ENCODE results near the gene ZNF575.

ZNF575 gene

DNA sequence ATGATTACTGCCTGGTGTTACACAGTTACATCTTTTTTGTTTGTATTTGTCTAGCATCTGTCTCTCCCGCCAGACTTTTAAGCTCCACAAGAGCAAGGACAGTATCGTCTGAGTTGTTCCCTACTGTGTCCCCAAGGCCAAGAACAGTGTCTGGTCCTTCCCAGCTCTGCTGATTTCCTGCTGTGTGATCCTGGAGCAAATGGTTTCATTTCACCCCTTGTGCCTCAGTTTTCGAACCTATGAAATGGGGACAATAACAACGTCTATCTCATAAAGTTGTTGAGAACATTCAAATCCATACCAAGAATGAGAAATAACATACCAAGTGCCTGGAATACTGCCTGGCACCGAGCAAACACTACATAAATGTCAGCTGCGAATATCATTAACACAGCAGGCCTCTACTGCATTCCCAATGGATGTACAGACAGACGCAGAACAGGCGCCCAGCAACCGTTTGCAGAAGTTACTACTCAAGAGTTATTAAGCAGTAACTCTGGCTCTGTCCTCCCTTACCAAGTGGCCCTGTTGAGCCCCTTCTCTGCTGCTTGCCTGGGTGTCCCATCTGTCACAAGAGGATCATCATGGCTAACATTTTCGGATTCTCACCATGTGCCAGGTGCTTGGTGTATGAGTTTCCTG is 30.9 kb downstream of the ZNF575 start:
- Histone ChIP-seq H3K9ac (no peak overlapping the region), H3K9me3 (ENCODE audit: control insufficient read depth, low read length) (no peaks in the 10 kb centered on the region), H3K27me3 (ENCODE audit: control insufficient read depth, insufficient read depth, low read length) (no peaks in the 10 kb centered on the region), H3K4me3 (ENCODE audit: low read depth, low read length) (no peak overlapping the region), H3K4me1 (no peaks in the 10 kb centered on the region), H3K27ac (no peak overlapping the region), H2AFZ (no peak overlapping the region), H3K79me2 (peaks cover 44% of the 10 kb centered on the region), H3K36me3 (ENCODE audit: control insufficient read depth, insufficient read depth, low read length) (no peaks in the 10 kb centered on the region), H3K4me2 (ENCODE audit: low read length) (no peak overlapping the region)
- TF ChIP-seq, protein P1, sequence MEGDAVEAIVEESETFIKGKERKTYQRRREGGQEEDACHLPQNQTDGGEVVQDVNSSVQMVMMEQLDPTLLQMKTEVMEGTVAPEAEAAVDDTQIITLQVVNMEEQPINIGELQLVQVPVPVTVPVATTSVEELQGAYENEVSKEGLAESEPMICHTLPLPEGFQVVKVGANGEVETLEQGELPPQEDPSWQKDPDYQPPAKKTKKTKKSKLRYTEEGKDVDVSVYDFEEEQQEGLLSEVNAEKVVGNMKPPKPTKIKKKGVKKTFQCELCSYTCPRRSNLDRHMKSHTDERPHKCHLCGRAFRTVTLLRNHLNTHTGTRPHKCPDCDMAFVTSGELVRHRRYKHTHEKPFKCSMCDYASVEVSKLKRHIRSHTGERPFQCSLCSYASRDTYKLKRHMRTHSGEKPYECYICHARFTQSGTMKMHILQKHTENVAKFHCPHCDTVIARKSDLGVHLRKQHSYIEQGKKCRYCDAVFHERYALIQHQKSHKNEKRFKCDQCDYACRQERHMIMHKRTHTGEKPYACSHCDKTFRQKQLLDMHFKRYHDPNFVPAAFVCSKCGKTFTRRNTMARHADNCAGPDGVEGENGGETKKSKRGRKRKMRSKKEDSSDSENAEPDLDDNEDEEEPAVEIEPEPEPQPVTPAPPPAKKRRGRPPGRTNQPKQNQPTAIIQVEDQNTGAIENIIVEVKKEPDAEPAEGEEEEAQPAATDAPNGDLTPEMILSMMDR (IDR thresholded peaks at IDR 0.05) = no peak

- Histone ChIP-seq H3K4me2 (ENCODE audit: low read length) (no peak overlapping the region), H3K4me1 (no peaks in the 10 kb centered on the region), H3K4me3 (ENCODE audit: low read depth, low read length) (no peak overlapping the region), H3K79me2 (peaks cover 49% of the 10 kb centered on the region), H2AFZ (no peak overlapping the region), H3K9ac (no peak overlapping the region), H3K9me3 (ENCODE audit: control insufficient read depth, low read length) (no peaks in the 10 kb centered on the region), H3K27me3 (ENCODE audit: control insufficient read depth, insufficient read depth, low read length) (no peaks in the 10 kb centered on the region), H3K36me3 (ENCODE audit: control insufficient read depth, insufficient read depth, low read length) (no peaks in the 10 kb centered on the region), H3K27ac (no peak overlapping the region)
- TF ChIP-seq, protein P1 (IDR thresholded peaks at IDR 0.05) = no peak
Observed at GRCh38 chr19:43564800-43565199, 31.8 kb downstream of the ZNF575 start.

DNA sequence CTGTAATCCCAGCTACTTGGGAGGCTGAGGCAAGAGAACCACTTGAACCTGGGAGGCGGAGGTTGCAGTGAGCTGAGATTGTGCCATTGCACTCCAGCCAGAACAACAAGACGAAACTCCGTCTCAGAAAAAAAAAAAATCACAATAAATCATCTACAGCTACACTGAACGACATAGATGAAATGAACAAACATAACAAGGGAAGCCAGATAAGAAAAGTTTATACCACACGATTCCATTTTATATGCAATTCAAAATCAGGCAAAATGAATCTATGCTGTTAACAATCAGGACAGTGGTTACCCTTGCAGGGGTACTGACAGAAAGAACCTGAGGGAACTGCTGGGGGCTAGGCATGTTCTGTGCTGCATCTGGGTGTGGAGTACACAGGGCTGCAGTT is 36.7 kb downstream of the ZNF575 start:
- no peak overlapping the region for H3K9ac ChIP-seq
- H3K4me1 ChIP-seq = no peaks in the 10 kb centered on the region

DNA sequence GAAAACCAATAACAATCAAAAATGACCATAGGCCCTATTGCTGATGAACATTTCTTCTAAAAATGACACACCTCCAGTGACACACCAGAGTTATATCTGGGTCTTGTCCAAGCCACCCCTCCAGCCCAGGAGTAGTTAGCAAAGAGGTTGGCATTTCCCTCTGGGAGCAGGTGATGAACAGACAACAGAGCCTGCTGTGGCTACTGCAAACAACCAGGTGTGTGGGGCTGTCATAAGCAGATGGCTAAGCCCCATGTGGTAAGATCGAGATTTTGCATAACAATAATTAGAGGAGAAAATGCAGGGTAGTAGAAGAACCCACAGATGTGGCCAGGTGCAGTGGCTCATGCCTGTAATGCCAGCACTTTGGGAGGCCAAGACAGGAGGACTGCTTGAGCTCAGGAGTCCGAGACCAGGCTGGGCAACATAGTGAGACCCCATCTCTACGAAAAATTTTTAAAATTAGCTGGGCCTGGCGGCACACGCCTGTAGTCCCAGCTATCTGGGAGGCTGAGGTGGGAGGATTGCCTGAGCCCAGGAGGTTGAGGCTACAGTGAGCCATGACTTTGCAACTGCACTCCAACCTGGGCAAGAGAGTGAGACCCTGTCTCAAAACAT is 37.3 kb downstream of the ZNF575 start:
- Histone ChIP-seq H3K36me3 (ENCODE audit: control insufficient read depth, insufficient read depth, low read length) (no peaks in the 10 kb centered on the region), H2AFZ (no peak overlapping the region), H3K9me3 (ENCODE audit: control insufficient read depth, low read length) (no peaks in the 10 kb centered on the region), H3K4me3 (ENCODE audit: low read depth, low read length) (no peak overlapping the region), H3K27me3 (ENCODE audit: control insufficient read depth, insufficient read depth, low read length) (no peaks in the 10 kb centered on the region), H3K4me2 (ENCODE audit: low read length) (no peak overlapping the region), H3K4me1 (no peaks in the 10 kb centered on the region), H3K27ac (no peak overlapping the region), H3K9ac (no peak overlapping the region), H3K79me2 (peaks cover 41% of the 10 kb centered on the region)
- TF ChIP-seq, protein P1 (IDR thresholded peaks at IDR 0.05) = no peak

More for the DNA sequence above, 36.7 kb downstream of the ZNF575 start:
- TF ChIP-seq, protein P1 (IDR thresholded peaks at IDR 0.05) = no peak
- Histone ChIP-seq H3K27me3 (ENCODE audit: control insufficient read depth, insufficient read depth, low read length) (no peaks in the 10 kb centered on the region), H3K27ac (no peak overlapping the region), H3K36me3 (ENCODE audit: control insufficient read depth, insufficient read depth, low read length) (no peaks in the 10 kb centered on the region), H3K9me3 (ENCODE audit: control insufficient read depth, low read length) (no peaks in the 10 kb centered on the region), H3K79me2 (peaks cover 48% of the 10 kb centered on the region), H3K4me2 (ENCODE audit: low read length) (no peak overlapping the region), H2AFZ (no peak overlapping the region), H3K4me3 (ENCODE audit: low read depth, low read length) (no peak overlapping the region)

DNA sequence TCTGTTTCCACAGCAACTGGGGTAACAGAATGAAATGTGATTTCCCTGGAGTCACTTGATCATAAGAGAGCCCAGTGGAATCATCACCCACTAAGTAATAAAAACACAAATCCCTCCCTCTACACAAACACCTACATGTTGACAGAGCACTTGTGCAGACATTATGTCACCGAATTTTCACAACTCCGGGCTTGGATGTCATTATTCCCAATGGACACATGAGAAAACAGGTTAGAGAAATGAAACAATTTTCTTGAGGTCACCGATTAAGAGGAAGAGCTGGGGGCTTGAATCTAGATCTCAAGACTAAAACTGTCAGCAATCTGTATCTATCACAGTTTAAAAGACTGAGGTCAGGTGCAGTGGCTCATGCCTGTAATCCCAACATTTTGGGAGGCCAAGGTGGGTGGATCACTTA is 39.2 kb downstream of the ZNF575 start:
- Histone ChIP-seq H3K4me1 (no peaks in the 10 kb centered on the region), H3K27ac (no peak overlapping the region)

More for the DNA sequence above, 39.2 kb downstream of the ZNF575 start:
- Histone ChIP-seq H3K9ac (no peak overlapping the region), H3K4me3 (ENCODE audit: low read depth, low read length) (no peak overlapping the region), H3K4me2 (ENCODE audit: low read length) (no peak overlapping the region), H3K27me3 (ENCODE audit: control insufficient read depth, insufficient read depth, low read length) (no peaks in the 10 kb centered on the region), H3K36me3 (ENCODE audit: control insufficient read depth, insufficient read depth, low read length) (no peaks in the 10 kb centered on the region), H3K9me3 (ENCODE audit: control insufficient read depth, low read length) (no peaks in the 10 kb centered on the region), H2AFZ (no peak overlapping the region), H3K79me2 (peaks cover 29% of the 10 kb centered on the region)
- TF ChIP-seq, protein P1 (IDR thresholded peaks at IDR 0.05) = no peak
